Measurements from ENCODE around the gene FAM78A. TPM values are rescaled to one million over a fixed set of nuclear protein-coding genes. Genes with fewer than 3 reads are reported as not detected.
A peak's percentile ranks its signal among the peaks of the same experiment; 100 is the strongest.
"Not testable (repeated sequence)": the region's sequence is repeated elsewhere in the genome, so short reads cannot be mapped to it uniquely, and the experiment has no call there.

FAM78A gene
- total RNA-seq, 2 donors from 2014 or later: 46.2 to 53.3 TPM

DNA sequence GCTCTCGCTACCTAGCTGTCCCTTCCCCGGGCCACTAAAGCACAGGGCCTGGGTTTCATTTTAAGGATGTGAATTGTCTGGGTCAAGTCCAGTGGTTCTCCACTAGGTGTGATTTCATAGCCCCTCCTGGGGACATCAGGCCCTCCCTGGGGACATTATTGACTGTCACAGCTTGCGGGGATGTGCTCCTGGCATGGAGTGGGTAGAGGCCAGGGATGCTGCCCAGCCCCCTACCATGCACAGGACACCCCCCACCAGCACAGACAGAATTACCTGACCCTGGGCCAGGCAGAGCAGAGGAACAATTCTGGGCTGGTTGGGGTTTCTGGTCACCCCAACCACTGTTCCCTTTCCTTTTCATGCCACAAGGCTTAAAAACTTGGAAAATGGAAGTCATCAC is 4.1 kb downstream of the FAM78A start:
- Mint-ChIP-seq H3K4me3 (peak overlapping the region; percentile 90), H3K9me3 (no peaks in the 10 kb centered on the region), H3K4me1 (ENCODE audit: low read depth in 2 of 2) (peaks cover 42 to 43% of the 10 kb centered on the region in 2 donors), H3K27ac (peak overlapping the region; percentile 82 to 98), H3K27me3 (no peaks in the 10 kb centered on the region), H3K36me3 (no peaks in the 10 kb centered on the region)
- ATAC-seq (no peak), DNase-seq (ENCODE audit: low spot score) (no peak)

DNA sequence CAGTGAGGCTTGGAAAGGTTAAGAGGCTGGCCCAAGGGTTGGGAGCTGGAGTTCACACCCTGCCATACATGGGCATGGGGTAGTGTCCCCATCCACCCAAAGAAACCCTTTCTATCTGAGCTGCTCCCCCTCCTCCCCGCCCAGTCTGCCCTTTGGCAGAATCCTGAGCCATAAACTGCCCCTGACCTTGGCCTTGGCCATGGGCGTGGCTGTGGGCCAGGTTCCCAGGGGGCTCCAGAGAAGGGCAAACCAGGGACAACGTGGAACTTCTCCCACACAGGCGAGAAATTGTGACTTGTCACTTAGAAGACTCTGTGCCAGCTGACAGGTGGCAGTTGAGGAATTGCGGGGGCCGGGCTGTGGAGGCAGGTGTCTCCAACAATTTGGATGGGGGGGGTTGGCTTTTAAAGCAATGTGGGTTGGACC is 4.8 kb downstream of the FAM78A start:
- Mint-ChIP-seq H3K36me3 (no peaks in the 10 kb centered on the region), H3K27ac (peak overlapping the region; percentile 82 to 98), H3K4me1 (ENCODE audit: low read depth in 2 of 2) (peaks cover 47% of the 10 kb centered on the region in 2 donors), H3K27me3 (no peaks in the 10 kb centered on the region), H3K9me3 (no peaks in the 10 kb centered on the region), H3K4me3 (peak overlapping the region; percentile 90)
- DNase-seq (ENCODE audit: low spot score) (no peak), ATAC-seq (no peak)

DNA sequence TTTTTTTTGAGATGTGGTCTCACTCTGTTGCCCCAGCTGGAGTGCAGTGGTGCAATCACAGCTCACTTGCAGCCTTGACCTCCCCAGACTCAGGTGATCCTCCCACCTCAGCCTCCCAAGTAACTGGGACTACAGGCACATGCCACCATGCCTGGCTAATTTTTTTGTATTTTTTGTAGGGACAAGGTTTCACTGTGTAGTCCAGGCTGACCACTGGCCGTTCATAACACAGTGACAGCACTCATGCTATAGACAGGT is 5.4 kb downstream of the FAM78A start:
- ATAC-seq, H3K27me3 Mint-ChIP-seq, H3K9me3 Mint-ChIP-seq, H3K36me3 Mint-ChIP-seq: not testable (repeated sequence)
- Mint-ChIP-seq H3K27ac (peak overlapping the region; percentile 82 to 98), H3K4me3 (peak overlapping the region; percentile 90), H3K4me1 (ENCODE audit: low read depth in 2 of 2) (peaks cover 51 to 53% of the 10 kb centered on the region in 2 donors)
- DNase-seq (ENCODE audit: low spot score): peak; percentile 55

DNA sequence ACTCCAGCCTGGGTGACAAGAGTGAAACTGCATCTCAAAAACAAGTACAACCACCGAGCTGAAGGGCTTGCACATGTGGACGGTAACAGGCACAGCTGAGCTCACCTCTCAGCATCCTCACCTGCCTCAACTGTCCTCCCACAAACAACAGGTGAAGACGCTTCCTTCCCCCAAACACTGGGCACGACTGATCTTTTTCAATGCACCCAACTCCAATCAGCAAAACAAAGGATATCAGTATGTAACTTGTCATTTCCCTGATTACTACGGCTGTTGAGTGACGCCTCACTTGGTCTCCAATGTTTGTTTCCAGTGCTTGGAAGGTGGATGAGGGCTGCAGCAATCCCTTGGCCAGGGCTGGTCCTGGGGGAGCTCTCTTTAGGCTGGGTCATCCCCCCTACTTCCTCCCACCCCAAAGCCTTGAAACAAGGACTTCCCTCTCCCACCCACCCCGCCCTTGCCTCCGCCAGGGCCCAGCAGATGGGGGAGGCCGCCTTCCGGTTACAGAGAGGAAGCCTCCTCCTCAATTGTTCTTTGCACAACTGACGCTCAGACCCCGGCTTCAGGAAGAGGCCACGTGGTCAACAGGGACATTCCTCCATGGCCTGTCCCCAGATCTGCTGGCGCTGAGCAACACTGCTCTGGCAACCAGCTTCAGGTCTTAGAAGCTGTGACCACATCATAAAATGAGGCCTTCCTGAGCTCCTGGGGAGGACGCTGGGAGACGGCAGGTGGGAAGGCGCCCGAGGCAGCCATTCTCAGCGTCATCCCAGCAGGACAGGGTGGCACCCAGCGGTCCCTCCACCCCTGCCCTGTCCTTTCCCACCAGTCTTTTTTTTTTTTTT is 5.9 kb downstream of the FAM78A start:
- DNase-seq (ENCODE audit: low spot score) (peak; percentile 85), ATAC-seq (peak; percentile 48 to 70)
- peaks cover 52 to 54% of the 10 kb centered on the region in 2 donors for H3K4me1 Mint-ChIP-seq (ENCODE audit: low read depth in 2 of 2)
- H3K27ac Mint-ChIP-seq: peak overlapping the region; percentile 82 to 98
- H3K27me3 Mint-ChIP-seq: no peaks in the 10 kb centered on the region
- H3K9me3 Mint-ChIP-seq: no peaks in the 10 kb centered on the region
- H3K4me3 Mint-ChIP-seq: peak overlapping the region; percentile 90
- H3K36me3 Mint-ChIP-seq: no peaks in the 10 kb centered on the region

DNA sequence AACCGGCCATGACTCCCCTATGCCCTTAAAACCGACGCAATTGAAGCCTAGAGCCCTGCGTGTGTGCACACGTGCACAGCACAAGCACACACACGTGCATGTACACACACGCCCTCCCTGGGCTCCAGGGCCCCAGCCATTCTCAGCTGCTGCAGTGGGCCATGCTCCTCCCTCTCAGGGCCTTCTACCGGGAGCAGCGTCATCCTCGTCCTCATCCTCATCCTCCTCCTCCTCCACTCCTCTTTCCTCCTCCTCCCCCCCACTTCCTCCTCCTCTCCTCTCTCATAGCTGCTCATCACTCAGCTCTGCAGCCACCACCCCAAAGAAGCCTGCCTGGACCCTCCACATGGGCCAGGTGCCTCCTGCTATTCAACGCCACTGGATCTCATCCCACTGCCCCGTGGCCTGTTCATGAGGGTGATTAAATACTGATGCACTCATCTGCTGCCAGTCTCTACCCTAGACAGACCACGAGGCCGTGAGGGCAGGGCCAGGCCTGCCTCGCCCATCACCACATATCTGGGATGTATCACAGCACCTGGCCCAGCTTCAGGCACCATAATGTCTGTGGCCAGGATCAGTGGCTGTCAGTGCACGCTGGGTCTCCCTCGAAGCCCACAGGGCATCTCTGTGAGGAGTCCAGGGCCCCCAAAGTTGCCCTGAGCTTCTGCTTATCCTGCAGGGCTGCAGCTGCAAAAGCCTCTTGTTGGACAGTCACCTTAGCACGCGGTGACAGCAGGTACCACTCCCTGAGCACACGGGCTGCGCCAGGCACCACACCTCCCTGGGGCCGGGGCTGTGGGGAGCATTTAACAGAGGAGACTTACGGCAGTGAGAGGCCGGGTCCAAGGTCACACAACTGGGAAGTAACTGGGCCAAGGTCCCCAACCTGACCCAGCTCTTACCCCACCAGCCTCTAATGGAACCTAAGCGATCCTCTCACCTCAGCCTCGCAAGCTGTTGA is 9.8 kb downstream of the FAM78A start:
- H3K4me1 Mint-ChIP-seq (ENCODE audit: low read depth in 2 of 2): peaks cover 50 to 57% of the 10 kb centered on the region in 2 donors
- no peaks in the 10 kb centered on the region for H3K9me3 Mint-ChIP-seq
- peak overlapping the region; percentile 78 for H3K4me3 Mint-ChIP-seq
- DNase-seq (ENCODE audit: low spot score) (peak; percentile 59), ATAC-seq (peak in 1 of 2 donors; percentile 3)
- peak overlapping the region; percentile 82 to 98 for H3K27ac Mint-ChIP-seq
- H3K36me3 Mint-ChIP-seq: peaks cover 7% of the 10 kb centered on the region
- no peaks in the 10 kb centered on the region for H3K27me3 Mint-ChIP-seq

DNA sequence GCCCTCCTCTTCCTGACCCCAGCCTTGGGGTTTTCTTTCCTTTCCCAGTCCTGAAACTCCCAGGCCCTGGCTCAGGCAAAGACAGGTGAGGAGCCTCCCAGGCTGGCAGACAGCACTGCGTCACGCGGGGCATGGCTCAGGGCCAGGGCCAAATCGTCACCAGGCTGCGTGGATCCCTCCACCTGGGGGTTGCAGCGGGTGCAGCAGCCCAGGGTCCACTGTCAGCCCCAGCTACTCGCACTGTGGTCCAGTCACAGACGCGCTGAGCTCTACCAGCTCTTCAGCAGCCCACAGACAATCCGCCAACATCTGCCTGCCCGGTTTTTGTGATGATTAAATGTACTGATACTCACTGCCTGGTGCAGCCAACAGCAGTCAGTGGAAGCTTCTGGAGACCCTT is 12.1 kb downstream of the FAM78A start:
- H3K4me3 Mint-ChIP-seq: peak overlapping the region; percentile 4
- DNase-seq (ENCODE audit: low spot score) (peak; percentile 60), ATAC-seq (no peak)
- H3K4me1 Mint-ChIP-seq (ENCODE audit: low read depth in 2 of 2): peaks cover 33 to 51% of the 10 kb centered on the region in 2 donors
- H3K36me3 Mint-ChIP-seq: peaks cover 7% of the 10 kb centered on the region
- H3K27ac Mint-ChIP-seq: peak overlapping the region; percentile 82 to 98
- no peaks in the 10 kb centered on the region for H3K9me3 Mint-ChIP-seq
- no peaks in the 10 kb centered on the region for H3K27me3 Mint-ChIP-seq

DNA sequence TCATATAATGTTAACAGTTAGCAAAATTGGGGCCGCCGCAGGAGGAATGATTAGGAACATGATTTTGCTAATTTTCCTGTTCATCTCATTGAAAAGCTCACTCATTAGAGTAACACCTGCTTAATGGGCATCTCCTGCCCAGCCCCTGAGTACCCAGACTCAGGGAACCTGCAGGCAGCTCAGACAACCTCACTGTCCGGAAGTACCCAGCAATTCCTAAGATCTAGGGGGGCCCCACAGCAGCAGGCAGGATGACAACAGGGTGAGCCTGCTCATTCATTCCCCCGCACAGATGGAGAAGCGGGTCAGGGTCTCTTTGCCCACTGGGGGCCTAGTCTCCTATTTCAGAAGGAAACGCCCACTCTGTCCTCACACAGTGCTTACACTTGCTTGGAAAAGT is 12.6 kb downstream of the FAM78A start:
- Mint-ChIP-seq H3K27me3 (no peaks in the 10 kb centered on the region), H3K4me3 (no peak overlapping the region), H3K27ac (peak overlapping the region; percentile 82 to 98), H3K4me1 (ENCODE audit: low read depth in 2 of 2) (peaks cover 29 to 49% of the 10 kb centered on the region in 2 donors), H3K9me3 (no peaks in the 10 kb centered on the region), H3K36me3 (peaks cover 7% of the 10 kb centered on the region)
- DNase-seq (ENCODE audit: low spot score) (peak; percentile 6), ATAC-seq (no peak)

DNA sequence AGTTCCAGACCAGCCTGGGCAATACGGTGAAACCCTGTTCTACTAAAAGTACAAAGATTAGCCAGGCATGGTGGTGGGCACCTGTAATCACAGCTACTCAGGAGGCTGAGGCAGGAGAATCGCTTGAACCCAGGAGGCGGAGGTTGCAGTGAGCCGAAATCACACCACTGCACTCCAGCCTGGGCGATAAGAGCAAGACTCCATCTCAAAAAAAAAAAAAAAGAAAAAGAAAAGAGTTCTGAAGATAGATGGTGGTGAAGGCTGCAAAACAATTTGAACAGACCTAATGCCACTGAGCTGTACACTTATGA is 13.3 kb downstream of the FAM78A start:
- H3K4me3 Mint-ChIP-seq, H3K36me3 Mint-ChIP-seq: not testable (repeated sequence)

DNA sequence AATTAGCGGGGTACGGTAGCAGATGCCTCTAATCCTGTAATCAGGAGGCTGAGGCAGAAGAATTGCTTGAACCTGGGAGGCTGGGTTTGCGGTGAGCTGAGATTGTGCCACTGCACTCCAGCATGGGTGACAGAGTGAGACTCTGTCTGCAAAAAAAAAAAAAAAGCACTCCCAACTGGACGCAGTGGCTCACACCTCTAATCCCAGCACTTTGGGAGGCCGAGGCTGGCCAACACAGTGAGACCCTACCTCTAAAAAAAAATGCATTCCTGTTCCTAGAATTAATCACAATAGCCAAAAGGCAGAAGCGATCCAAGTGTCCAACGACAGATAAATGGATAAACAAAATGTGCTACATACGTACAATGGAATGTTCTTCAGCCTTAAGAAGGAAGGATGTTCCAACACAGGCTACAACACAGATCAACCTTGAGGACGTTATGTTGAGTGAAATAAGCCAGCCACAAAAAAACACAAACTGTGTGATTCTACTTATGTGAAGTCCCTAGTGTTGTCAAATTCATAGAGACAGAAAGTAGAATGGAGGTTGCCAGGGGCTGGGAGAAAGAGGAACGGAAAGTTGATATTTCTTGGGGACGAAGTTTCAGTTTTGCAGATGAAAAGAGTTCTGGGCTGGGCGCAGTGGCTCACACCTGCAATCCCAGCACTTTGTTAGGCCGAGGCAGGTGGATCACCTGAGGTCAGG is 13.8 kb downstream of the FAM78A start:
- ATAC-seq (no peak), DNase-seq (ENCODE audit: low spot score) (peak; percentile 13)
- no peak overlapping the region for H3K4me3 Mint-ChIP-seq
- peaks cover 36 to 51% of the 10 kb centered on the region in 2 donors for H3K4me1 Mint-ChIP-seq (ENCODE audit: low read depth in 2 of 2)
- H3K27ac Mint-ChIP-seq: peak overlapping the region; percentile 82 to 98
- H3K36me3 Mint-ChIP-seq: peaks cover 7% of the 10 kb centered on the region
- H3K9me3 Mint-ChIP-seq: no peaks in the 10 kb centered on the region
- no peaks in the 10 kb centered on the region for H3K27me3 Mint-ChIP-seq

More for the DNA sequence above, 13.3 kb downstream of the FAM78A start:
- H3K9me3 Mint-ChIP-seq; ATAC-seq; H3K27me3 Mint-ChIP-seq; DNase-seq (ENCODE audit: low spot score): not testable (repeated sequence)
- Mint-ChIP-seq H3K27ac (peak overlapping the region; percentile 82 to 98), H3K4me1 (ENCODE audit: low read depth in 2 of 2) (peaks cover 31 to 48% of the 10 kb centered on the region in 2 donors)

DNA sequence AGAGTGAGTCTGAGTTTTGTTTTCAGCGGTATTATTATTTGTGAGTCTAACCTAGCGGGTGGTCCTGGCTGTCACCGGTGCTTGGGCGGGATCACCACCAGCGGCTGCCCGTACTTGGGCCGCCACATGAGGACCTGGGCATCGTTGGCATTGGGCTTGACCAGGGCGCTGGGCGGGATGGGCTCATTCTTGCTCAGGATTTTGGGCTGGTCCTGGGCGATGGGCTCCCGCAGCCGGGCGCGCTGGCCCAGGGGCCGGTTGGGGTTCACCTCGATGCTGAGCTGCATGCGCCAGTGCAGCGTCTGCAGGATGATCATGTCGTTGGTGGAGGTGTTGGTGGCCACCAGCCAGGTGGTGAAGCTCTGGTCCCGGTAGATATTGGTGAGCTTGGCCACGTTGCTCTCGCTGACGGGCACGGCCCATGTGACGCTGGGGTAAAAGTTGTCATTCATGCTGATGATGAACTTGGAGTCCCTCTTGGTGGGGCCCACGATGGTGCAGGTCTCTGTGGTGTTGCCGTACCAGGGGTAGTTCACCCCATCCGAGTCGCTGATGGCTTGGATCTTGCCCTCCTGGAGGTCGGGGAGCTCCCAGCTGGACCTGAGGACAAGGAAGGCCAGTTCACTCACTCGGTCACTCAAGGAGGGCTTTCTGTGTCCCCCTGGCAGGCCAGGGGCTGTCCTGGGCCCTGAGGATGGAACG is 15.4 kb downstream of the FAM78A start:
- ATAC-seq: no peak
- peak overlapping the region; percentile 35 to 69 for H3K27ac Mint-ChIP-seq
- peak; percentile 56 for DNase-seq (ENCODE audit: low spot score)
- H3K4me3 Mint-ChIP-seq: no peak overlapping the region
- H3K4me1 Mint-ChIP-seq (ENCODE audit: low read depth in 2 of 2): peaks cover 34 to 49% of the 10 kb centered on the region in 2 donors
- H3K27me3 Mint-ChIP-seq: no peaks in the 10 kb centered on the region
- peaks cover 7% of the 10 kb centered on the region for H3K36me3 Mint-ChIP-seq
- H3K9me3 Mint-ChIP-seq: no peaks in the 10 kb centered on the region

DNA sequence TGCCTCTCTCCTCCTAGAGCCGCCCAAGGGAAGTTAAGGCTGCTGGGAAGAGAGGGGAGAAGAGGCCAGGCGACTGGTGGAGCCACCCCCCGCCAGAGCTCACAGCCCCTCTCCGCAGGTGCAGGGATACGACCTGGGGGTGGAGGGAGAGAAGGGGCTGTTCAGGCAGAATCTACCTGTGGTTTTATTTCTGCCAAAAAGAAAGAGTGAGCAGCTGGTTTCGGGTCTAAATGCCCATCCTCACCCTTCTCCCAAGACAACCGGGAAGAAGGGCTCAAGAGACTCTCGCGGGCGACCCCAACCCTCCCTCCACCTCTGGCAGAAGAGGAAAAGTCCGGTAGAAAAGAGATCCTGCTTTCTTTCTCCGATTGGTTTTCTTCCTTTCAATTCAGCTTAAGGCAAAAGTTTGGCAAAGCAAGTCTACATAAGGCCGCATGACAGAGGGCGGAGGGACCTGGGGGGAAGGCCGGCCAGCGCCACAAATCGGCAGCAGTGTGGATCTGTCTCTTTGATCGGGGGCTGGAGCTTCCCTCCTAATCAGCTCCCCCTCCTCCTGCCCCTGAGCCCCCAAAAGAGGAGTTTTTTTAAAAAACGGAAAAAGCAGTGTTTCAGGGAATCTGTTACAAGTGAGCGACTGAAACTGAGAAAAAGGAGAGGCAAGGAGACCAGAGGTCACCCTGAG is 16.3 kb downstream of the FAM78A start:
- Mint-ChIP-seq H3K4me3 (no peak overlapping the region), H3K27ac (peak overlapping the region; percentile 57 to 69), H3K36me3 (peaks cover 7% of the 10 kb centered on the region), H3K27me3 (no peaks in the 10 kb centered on the region), H3K9me3 (no peaks in the 10 kb centered on the region), H3K4me1 (ENCODE audit: low read depth in 2 of 2) (peaks cover 38 to 51% of the 10 kb centered on the region in 2 donors)
- ATAC-seq (no peak), DNase-seq (ENCODE audit: low spot score) (peak; percentile 31)

DNA sequence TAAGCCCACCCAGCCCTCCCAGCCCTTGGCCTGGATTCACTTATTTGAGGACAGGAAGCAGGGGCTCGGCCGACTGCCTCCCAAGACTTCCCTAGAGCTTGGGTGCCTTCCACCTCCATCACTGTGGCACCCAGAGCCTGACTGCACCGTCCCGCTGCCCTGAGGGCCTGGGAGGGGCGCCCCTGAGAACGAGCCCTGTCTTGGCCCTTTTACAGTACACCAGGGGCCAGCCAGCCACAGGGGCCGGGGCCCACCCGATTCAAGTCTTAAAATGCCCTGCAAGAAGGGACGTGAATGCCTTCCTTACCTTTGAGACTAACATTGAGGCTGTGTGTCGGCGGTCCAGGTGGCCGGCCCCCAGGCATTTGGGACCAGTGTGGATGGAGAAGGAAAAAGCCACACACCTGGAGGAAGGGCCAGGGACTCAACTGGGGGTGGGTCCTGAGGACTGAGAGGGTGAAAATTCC is 16.8 kb downstream of the FAM78A start:
- DNase-seq (ENCODE audit: low spot score) (no peak), ATAC-seq (no peak)
- H3K36me3 Mint-ChIP-seq: peaks cover 7% of the 10 kb centered on the region
- no peak overlapping the region for H3K4me3 Mint-ChIP-seq
- no peaks in the 10 kb centered on the region for H3K9me3 Mint-ChIP-seq
- peak overlapping the region; percentile 57 to 69 for H3K27ac Mint-ChIP-seq
- peaks cover 34 to 45% of the 10 kb centered on the region in 2 donors for H3K4me1 Mint-ChIP-seq (ENCODE audit: low read depth in 2 of 2)
- no peaks in the 10 kb centered on the region for H3K27me3 Mint-ChIP-seq
